ENCODE measurements around the gene CD276.

CD276 gene

DNA sequence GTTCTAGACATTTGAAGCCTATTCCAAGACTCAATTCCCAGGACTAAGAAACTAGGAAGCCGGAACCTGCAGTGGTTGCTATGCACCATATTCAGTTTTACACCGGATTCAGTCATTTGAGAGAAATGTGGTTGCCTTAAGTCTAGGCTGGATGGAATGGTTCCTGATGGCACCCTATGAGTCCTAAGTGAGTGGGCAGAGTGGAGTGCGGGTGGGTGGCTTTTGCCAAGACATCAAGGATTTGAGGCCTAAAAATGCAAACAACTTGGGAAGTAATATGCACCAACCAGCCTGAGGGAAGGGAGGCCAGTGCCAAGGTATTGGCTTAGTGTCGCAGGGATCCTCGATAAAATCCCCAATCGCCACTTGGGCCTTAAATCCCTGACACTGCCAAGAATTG, 4.2 kb upstream of the CD276 start:
- TF ChIP-seq FOXM1 (IDR thresholded peaks at IDR 0.05; ENCODE audit: borderline replicate concordance, low read depth): no peak
- no peak for TF ChIP-seq USF1 (IDR thresholded peaks at IDR 0.05)

DNA sequence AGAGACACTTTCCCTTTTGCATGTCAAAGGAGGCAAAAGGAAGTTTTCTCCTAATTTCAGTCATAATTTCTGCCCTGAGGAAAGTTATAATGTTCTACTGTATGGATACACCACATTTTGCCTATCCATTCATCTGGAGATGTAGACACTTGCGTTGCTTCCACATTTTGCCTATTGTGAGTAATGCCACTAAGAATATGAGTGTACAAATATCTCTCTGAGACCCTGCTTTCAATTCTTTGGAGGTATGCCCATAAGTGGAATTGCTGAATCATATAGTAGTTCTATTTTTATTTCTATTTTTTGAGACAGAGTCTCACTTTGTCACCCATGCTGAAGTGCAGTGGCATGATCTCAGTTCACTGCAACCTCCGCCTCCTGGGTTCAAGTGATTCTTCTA, 3.6 kb upstream of the CD276 start:
- no peak for TF ChIP-seq EP300 (IDR thresholded peaks at IDR 0.05; ENCODE audit: borderline replicate concordance)
- TF ChIP-seq YY1 (IDR thresholded peaks at IDR 0.05; ENCODE audit: low read depth): no peak
- TF ChIP-seq CEBPB (IDR thresholded peaks at IDR 0.05): no peak
- no peak for TF ChIP-seq TCF12 (IDR thresholded peaks at IDR 0.05; ENCODE audit: low read depth)
- TF ChIP-seq MAX (IDR thresholded peaks at IDR 0.05): no peak
- no peak for TF ChIP-seq EGR1 (IDR thresholded peaks at IDR 0.05)
- TF ChIP-seq FOXM1 (IDR thresholded peaks at IDR 0.05; ENCODE audit: borderline replicate concordance, low read depth): no peak
- TF ChIP-seq TAF1 (IDR thresholded peaks at IDR 0.05; ENCODE audit: low read depth): no peak
- TF ChIP-seq, protein P1, sequence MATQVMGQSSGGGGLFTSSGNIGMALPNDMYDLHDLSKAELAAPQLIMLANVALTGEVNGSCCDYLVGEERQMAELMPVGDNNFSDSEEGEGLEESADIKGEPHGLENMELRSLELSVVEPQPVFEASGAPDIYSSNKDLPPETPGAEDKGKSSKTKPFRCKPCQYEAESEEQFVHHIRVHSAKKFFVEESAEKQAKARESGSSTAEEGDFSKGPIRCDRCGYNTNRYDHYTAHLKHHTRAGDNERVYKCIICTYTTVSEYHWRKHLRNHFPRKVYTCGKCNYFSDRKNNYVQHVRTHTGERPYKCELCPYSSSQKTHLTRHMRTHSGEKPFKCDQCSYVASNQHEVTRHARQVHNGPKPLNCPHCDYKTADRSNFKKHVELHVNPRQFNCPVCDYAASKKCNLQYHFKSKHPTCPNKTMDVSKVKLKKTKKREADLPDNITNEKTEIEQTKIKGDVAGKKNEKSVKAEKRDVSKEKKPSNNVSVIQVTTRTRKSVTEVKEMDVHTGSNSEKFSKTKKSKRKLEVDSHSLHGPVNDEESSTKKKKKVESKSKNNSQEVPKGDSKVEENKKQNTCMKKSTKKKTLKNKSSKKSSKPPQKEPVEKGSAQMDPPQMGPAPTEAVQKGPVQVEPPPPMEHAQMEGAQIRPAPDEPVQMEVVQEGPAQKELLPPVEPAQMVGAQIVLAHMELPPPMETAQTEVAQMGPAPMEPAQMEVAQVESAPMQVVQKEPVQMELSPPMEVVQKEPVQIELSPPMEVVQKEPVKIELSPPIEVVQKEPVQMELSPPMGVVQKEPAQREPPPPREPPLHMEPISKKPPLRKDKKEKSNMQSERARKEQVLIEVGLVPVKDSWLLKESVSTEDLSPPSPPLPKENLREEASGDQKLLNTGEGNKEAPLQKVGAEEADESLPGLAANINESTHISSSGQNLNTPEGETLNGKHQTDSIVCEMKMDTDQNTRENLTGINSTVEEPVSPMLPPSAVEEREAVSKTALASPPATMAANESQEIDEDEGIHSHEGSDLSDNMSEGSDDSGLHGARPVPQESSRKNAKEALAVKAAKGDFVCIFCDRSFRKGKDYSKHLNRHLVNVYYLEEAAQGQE (IDR thresholded peaks at IDR 0.05; ENCODE audit: low read depth): no peak
- TF ChIP-seq RAD21 (IDR thresholded peaks at IDR 0.05; ENCODE audit: low read depth): no peak
- no peak for TF ChIP-seq ZBTB7A (IDR thresholded peaks at IDR 0.05; ENCODE audit: low read depth)

- TF ChIP-seq MAX (IDR thresholded peaks at IDR 0.05) (no peak), FOXM1 (IDR thresholded peaks at IDR 0.05; ENCODE audit: borderline replicate concordance, low read depth) (no peak), USF1 (IDR thresholded peaks at IDR 0.05) (no peak), TCF12 (IDR thresholded peaks at IDR 0.05; ENCODE audit: low read depth) (no peak), ZBTB7A (IDR thresholded peaks at IDR 0.05; ENCODE audit: low read depth) (no peak), EGR1 (IDR thresholded peaks at IDR 0.05) (no peak), CEBPB (IDR thresholded peaks at IDR 0.05) (no peak), TEAD4 (IDR thresholded peaks at IDR 0.05) (no peak), CREB1 (IDR thresholded peaks at IDR 0.05; ENCODE audit: low read depth) (no peak)
- TF ChIP-seq, protein P1 (IDR thresholded peaks at IDR 0.05; ENCODE audit: low read depth): no peak
Measured at GRCh38 chr15:73681063-73681462, 3.1 kb upstream of the CD276 start.

- no peak for TF ChIP-seq TAF1 (IDR thresholded peaks at IDR 0.05; ENCODE audit: low read depth)
- no peak for TF ChIP-seq RAD21 (IDR thresholded peaks at IDR 0.05; ENCODE audit: low read depth)
- no peak for TF ChIP-seq FOXM1 (IDR thresholded peaks at IDR 0.05; ENCODE audit: borderline replicate concordance, low read depth)
- TF ChIP-seq EGR1 (IDR thresholded peaks at IDR 0.05): no peak
- no peak for TF ChIP-seq ZBTB7A (IDR thresholded peaks at IDR 0.05; ENCODE audit: low read depth)
- no peak for TF ChIP-seq CEBPB (IDR thresholded peaks at IDR 0.05)
- no peak for TF ChIP-seq TEAD4 (IDR thresholded peaks at IDR 0.05)
- TF ChIP-seq CREB1 (IDR thresholded peaks at IDR 0.05; ENCODE audit: low read depth): no peak
- no peak for TF ChIP-seq YY1 (IDR thresholded peaks at IDR 0.05; ENCODE audit: low read depth)
- TF ChIP-seq, protein P1 (IDR thresholded peaks at IDR 0.05; ENCODE audit: low read depth): no peak
Measured at GRCh38 chr15:73681856-73682599, 2.2 kb upstream of the CD276 start.

DNA sequence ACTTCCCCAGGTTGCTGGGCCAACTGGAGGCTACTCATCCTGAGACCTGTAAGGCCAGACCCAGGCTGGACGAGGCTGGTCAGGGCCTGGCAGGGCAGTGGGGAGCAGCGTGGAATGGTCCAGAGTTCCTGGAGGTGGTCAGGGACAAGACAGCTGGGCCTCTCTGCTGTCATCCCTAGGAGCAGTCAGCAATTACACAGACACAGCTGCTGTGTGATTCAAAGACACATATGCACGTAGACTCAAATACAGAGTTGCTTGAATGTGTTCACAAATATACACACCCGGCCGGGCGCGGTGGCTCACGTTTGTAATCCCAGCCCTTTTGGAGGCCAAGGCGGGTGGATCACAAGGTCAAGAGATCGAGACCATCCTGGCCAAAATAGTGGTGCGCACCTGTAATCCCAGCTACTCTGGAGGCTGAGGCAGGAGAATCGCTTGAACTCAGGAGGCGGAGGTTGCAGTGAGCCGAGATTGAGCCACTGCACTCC, 1.5 kb upstream of the CD276 start:
- TF ChIP-seq TCF12 (IDR thresholded peaks at IDR 0.05; ENCODE audit: low read depth): no peak
- no peak for TF ChIP-seq CREB1 (IDR thresholded peaks at IDR 0.05; ENCODE audit: low read depth)
- no peak for TF ChIP-seq EGR1 (IDR thresholded peaks at IDR 0.05)
- no peak for TF ChIP-seq USF1 (IDR thresholded peaks at IDR 0.05)
- TF ChIP-seq ZBTB7A (IDR thresholded peaks at IDR 0.05; ENCODE audit: low read depth): no peak
- no peak for TF ChIP-seq YY1 (IDR thresholded peaks at IDR 0.05; ENCODE audit: low read depth)
- TF ChIP-seq TEAD4 (IDR thresholded peaks at IDR 0.05): no peak
- TF ChIP-seq RAD21 (IDR thresholded peaks at IDR 0.05; ENCODE audit: low read depth): no peak
- TF ChIP-seq NFIC (IDR thresholded peaks at IDR 0.05): no peak
